Fibroblast of lung (primary cell): ENCODE data around the gene CHST8. TPM values are rescaled to one million over a fixed set of nuclear protein-coding genes. Genes with fewer than 3 reads are reported as not detected.

ENCODE experiments used
- DNase-seq, 2 donors: peaks; one replicate each; pipeline versions ENCODE4 v3.0.0 to v3.0.0-alpha.2; 2010; ENCODE audit warnings: low read depth in 2 of 2
- H2AFZ ChIP-seq: 2 replicates; pipeline ENCODE4 v1.5.1; 2012; ENCODE audit warnings: low read length, control low read depth, inconsistent platforms
- H3K27ac ChIP-seq: 2 replicates; pipeline ENCODE4 v1.5.1; 2011; ENCODE audit warnings: low read length, control low read depth; ENCODE audit not compliant: insufficient read depth
- H3K27me3 ChIP-seq: 2 replicates; pipeline ENCODE4 v1.5.1; 2011; ENCODE audit warnings: mild to moderate bottlenecking, low read length; ENCODE audit not compliant: control insufficient read depth, insufficient read depth
- H3K36me3 ChIP-seq: 2 replicates; pipeline ENCODE4 v1.5.1; 2011; ENCODE audit warnings: low read length; ENCODE audit not compliant: control insufficient read depth, insufficient read depth
- H3K4me1 ChIP-seq: 2 replicates; pipeline ENCODE4 v1.5.1; 2011; ENCODE audit warnings: low read length; ENCODE audit not compliant: control insufficient read depth, insufficient read depth; ENCODE audit errors: extremely low read depth
- H3K4me2 ChIP-seq: 2 replicates; pipeline ENCODE4 v1.5.1; 2011; ENCODE audit warnings: low read length, control low read depth; ENCODE audit not compliant: insufficient read depth; ENCODE audit errors: extremely low read depth
- H3K4me3 ChIP-seq, 4 experiments: fragments of 200-600 bp in 1 of 4; sonication (generic) in 1 of 4; replicated peaks in 1 of 4; 2 replicates each; pipeline ENCODE4 v1.5.1; 2011 to 2016; ENCODE audit warnings: low read length in 4 of 4, low read depth in 3 of 4, mild to moderate bottlenecking in 3 of 4, control low read depth in 2 of 4, inconsistent platforms in 1 of 4, mixed read lengths in 1 of 4; ENCODE audit not compliant: insufficient read depth in 1 of 4; ENCODE audit errors: control extremely low read depth in 1 of 4
- H3K79me2 ChIP-seq: 2 replicates; pipeline ENCODE4 v1.5.1; 2012; ENCODE audit warnings: mild to moderate bottlenecking, low read length, inconsistent platforms; ENCODE audit not compliant: control insufficient read depth, insufficient read depth
- H3K9ac ChIP-seq: 2 replicates; pipeline ENCODE4 v1.5.1; 2011; ENCODE audit warnings: mild to moderate bottlenecking, low read length, control low read depth; ENCODE audit not compliant: insufficient read depth
- H3K9me3 ChIP-seq: 2 replicates; pipeline ENCODE4 v1.5.1; 2012; ENCODE audit warnings: low read depth, low read length; ENCODE audit not compliant: control insufficient read depth, insufficient read depth
- H4K20me1 ChIP-seq: 2 replicates; pipeline ENCODE4 v1.5.1; 2011; ENCODE audit warnings: low read length; ENCODE audit not compliant: control insufficient read depth, insufficient read depth; ENCODE audit errors: extremely low read depth
- EZH2 ChIP-seq: IDR thresholded peaks from 2 replicates; pipeline ENCODE4 v1.5.1; 2012; ENCODE audit warnings: low read length, control low read depth, mild to moderate bottlenecking; ENCODE audit errors: missing control alignments
- polyA plus RNA-seq, 2 donors: library from polyadenylated mRNA; depleted of rRNA in 1 of 2; stranded (reverse) in 1 of 2; unstranded in 1 of 2; fragments of >200 nt; gene quantifications; 2 replicates each; pipeline ENCODE4 v1.2.1, GENCODE V29; 2011 to 2012; ENCODE audit warnings: missing spikeins in 1 of 2
- total RNA-seq: library from RNA; depleted of rRNA; stranded (reverse); fragments of >200 nt; gene quantifications from 2 replicates; pipeline ENCODE4 v1.2.1, GENCODE V29; 2014
- TF ChIP-seq, protein P1 (sequence below), 2 donors: IDR thresholded peaks in 1 of 2; conservative IDR thresholded peaks in 1 of 2; 1 replicate in 1 of 2; 2 replicates in 1 of 2; pipeline ENCODE4 v1.5.1; 2011 to 2012; ENCODE audit warnings: low read length in 2 of 2, control low read depth in 1 of 2, inconsistent platforms in 1 of 2, low read depth in 1 of 2, mild to moderate bottlenecking in 1 of 2

CHST8 gene
- total and polyA plus RNA-seq, 2 donors (not counting 1 experiment from before 2014, with no cell fraction given), result not detected

DNA sequence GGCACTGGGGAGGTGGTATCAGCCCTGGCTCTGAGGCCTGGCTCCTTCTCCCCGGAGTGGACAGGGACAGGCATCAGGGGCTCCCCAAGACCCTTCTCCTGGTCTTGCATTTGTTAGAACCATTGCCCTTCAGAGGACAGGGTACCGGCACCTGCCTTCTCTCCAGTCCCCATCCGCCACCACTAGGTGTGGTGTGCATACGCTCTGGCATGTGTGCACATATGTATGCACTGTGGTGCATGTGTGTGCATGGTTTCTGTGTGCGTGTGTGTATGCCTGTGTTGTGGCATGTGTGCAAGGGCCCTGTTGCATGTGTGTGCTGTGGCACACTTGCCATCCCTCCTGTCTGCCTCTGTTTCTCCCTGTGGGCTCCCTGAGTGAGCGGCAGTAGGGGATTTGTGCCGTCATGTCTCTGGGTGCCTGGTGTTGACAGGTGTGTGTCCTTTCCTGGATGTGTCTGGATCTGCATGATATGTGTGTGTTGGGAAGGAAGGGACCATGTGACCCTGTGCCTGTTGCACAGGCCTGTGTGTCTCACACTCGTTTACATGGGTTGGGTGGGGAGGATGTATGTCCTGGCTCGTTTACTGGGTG lies 184.2 kb downstream of the CHST8 start:
- TF ChIP-seq, protein P1, sequence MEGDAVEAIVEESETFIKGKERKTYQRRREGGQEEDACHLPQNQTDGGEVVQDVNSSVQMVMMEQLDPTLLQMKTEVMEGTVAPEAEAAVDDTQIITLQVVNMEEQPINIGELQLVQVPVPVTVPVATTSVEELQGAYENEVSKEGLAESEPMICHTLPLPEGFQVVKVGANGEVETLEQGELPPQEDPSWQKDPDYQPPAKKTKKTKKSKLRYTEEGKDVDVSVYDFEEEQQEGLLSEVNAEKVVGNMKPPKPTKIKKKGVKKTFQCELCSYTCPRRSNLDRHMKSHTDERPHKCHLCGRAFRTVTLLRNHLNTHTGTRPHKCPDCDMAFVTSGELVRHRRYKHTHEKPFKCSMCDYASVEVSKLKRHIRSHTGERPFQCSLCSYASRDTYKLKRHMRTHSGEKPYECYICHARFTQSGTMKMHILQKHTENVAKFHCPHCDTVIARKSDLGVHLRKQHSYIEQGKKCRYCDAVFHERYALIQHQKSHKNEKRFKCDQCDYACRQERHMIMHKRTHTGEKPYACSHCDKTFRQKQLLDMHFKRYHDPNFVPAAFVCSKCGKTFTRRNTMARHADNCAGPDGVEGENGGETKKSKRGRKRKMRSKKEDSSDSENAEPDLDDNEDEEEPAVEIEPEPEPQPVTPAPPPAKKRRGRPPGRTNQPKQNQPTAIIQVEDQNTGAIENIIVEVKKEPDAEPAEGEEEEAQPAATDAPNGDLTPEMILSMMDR (conservative IDR thresholded peaks at IDR 0.05 in 1 of 2, IDR thresholded peaks at IDR 0.05 in 1 of 2; ENCODE audit: low read depth in 1 of 2, low read length in 2 of 2), result no peak
- TF ChIP-seq EZH2, result no peak
- H3K79me2 ChIP-seq, result no peaks in the 10 kb centered on the region

GRCh38 chr19:33806434-33806881 lies 184.7 kb downstream of the CHST8 start:
- no peaks in the 10 kb centered on the region for H3K4me1 ChIP-seq
- no peaks in the 10 kb centered on the region for H3K36me3 ChIP-seq
- no peak for DNase-seq
- no peaks in the 10 kb centered on the region for H3K79me2 ChIP-seq
- no peak overlapping the region for H3K9ac ChIP-seq
- H2AFZ ChIP-seq, result no peak overlapping the region
- H4K20me1 ChIP-seq, result no peaks in the 10 kb centered on the region
- no peak for TF ChIP-seq EZH2
- TF ChIP-seq, protein P1 (conservative IDR thresholded peaks at IDR 0.05 in 1 of 2, IDR thresholded peaks at IDR 0.05 in 1 of 2; ENCODE audit: low read depth in 1 of 2, low read length in 2 of 2), result no peak
- H3K4me2 ChIP-seq, result no peak overlapping the region
- no peak overlapping the region for H3K4me3 ChIP-seq
- no peak overlapping the region for H3K27ac ChIP-seq
- H3K9me3 ChIP-seq, result no peaks in the 10 kb centered on the region
- H3K27me3 ChIP-seq, result no peaks in the 10 kb centered on the region

More for the DNA sequence above, 184.2 kb downstream of the CHST8 start:
- H3K4me3 ChIP-seq, result no peak overlapping the region
- no peaks in the 10 kb centered on the region for H3K36me3 ChIP-seq
- H3K4me2 ChIP-seq, result no peak overlapping the region
- no peaks in the 10 kb centered on the region for H4K20me1 ChIP-seq
- H3K27me3 ChIP-seq, result no peaks in the 10 kb centered on the region
- H2AFZ ChIP-seq, result no peak overlapping the region
- H3K9ac ChIP-seq, result no peak overlapping the region
- no peaks in the 10 kb centered on the region for H3K4me1 ChIP-seq
- no peak for DNase-seq
- no peak overlapping the region for H3K27ac ChIP-seq
- no peaks in the 10 kb centered on the region for H3K9me3 ChIP-seq

DNA sequence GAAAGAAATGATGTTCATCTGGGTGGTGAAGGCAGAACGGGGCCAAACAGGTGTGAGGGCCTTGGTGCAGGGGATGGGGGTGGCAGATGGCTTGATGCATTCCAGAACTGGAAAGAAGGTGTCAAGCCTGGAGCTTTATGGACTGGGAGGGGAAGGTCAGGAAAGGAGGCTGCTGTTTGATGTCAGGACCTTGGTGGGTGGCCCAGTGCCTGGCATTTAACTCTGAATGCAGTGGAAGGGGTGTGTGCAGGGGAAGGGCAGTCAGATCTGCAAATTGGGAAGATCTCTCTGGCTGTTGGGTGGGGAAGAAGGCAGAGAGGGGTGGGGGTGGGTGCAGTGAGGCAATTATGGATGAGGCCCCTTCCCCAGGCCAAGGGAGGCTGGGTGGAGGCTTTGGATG lies 186.6 kb downstream of the CHST8 start:
- Histone ChIP-seq H3K27me3 (no peaks in the 10 kb centered on the region), H3K27ac (no peak overlapping the region), H3K4me3 (no peak overlapping the region), H3K36me3 (no peaks in the 10 kb centered on the region), H2AFZ (no peak overlapping the region), H4K20me1 (no peaks in the 10 kb centered on the region), H3K9me3 (no peaks in the 10 kb centered on the region), H3K4me2 (no peak overlapping the region), H3K4me1 (no peaks in the 10 kb centered on the region), H3K79me2 (no peaks in the 10 kb centered on the region), H3K9ac (no peak overlapping the region)
- TF ChIP-seq, protein P1 (conservative IDR thresholded peaks at IDR 0.05 in 1 of 2, IDR thresholded peaks at IDR 0.05 in 1 of 2; ENCODE audit: low read depth in 1 of 2, low read length in 2 of 2), result no peak
- TF ChIP-seq EZH2, result no peak
- DNase-seq, result no peak
